Measurements from ENCODE around the gene GSTCD. TPM values are rescaled to one million over a fixed set of nuclear protein-coding genes. Genes with fewer than 3 reads are reported as not detected.
"Not testable (repeated sequence)": the region's sequence is repeated elsewhere in the genome, so short reads cannot be mapped to it uniquely, and the experiment has no call there.

Gene GSTCD, protein sequence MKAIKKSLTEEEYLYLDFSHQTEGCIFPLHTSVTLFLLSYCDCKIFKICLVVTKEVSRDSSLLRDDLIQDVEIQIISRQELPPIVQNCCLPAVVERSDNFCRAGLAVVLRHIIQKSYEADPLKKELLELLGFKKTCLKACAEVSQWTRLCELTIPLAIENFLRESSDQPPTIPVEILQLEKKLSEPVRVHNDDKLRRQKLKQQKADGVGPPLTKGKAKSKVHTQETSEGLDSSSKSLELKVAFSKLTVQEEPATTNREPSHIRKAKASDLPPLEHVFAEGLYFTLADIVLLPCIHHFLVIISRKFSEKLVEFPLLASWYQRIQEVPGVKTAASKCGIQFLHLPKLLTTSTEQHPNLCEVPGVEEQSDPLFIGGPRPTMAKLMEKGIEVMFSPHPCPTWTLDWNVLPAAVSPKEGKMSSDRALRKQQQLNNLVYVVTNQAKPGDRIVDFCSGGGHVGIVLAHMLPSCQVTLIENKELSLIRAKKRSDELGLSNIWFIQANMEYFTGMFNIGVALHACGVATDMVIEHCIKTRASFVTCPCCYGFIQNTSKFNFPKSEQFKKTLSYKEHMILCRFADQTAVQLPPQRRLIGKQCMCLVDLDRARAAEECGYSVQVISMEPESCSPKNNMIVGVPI
- total RNA-seq (2014; rRNA removed; shearing (Covaris generic)): 15.4 and 15.7 TPM in 2 replicates
- polyA plus RNA-seq (2014; cell fraction: nucleus; rRNA removed): 9.4 and 14.0 TPM in 2 replicates

DNA sequence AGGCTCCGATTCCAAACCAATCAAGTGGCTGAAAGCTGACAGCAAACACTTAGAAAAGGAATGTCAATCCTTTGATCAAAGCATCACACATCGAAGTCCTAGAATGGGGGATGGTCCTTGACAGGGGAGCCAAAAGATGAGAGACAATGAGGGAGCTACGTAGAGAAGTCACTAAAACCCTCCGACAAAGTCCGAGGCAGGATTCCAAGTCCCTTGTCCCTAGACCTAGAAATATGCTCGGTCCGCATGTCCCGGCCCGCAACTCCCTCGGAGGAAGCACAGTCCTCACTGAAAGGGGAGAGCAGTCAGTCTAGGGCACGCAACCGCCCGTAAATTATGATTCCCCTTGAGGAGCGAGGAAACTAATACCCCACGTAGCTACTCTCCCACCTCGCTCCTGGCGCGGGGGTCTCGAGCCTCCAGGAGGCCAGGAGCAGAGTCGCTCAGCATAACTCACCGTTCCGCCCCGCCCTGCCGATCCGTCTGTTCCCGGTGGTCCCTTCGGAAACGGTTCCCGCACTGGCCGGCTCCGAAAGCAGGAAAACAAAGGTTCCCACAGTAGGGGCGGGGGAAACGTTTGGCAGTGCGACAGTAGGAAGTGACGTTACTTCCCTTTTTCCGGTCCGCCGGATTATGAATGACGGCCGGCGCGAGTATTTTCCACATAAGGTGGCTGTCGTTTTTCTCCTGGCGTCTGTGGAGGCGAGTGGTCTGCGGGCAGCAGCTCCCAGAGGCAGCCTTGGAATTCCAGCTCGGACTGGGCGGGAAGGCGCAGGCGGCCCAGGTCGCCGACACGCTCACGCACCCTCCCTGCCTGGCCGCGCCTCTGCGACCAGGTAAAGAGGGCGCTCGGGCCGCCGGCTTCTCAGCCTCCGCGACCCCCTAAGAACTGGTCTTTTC lies at the start of gene GSTCD, which contains the start of gene INTS12:
GSTCD (plus strand) TSS at position 604 of the 900 bp plus-strand sequence. CDS start 8,830 bp downstream, outside the sequence.
INTS12 (minus strand) TSS at position 509 of the 900 bp plus-strand sequence. CDS start 8,684 bp downstream, outside the sequence.
- DNase-seq (ENCODE audit: extremely low read depth, low read depth): peak; percentile 85

DNA sequence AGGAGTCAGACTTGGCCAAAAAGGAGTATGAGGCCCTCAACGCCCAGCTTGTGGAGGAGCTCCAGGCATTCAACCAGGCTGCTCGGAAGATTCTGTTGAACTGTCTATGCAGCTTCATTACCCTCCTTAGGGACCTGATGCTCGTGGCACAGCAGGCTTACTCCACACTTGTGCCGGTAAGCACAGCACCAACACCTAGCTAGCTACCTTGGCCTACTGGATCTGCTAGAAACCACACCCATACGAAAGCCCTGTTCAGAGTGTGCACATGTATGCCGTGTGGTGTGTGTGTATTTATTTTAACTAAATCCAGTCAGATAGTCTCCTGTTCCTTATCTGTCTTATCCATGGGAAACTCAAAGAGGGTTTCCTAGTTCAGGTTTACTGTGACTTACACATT lies 49.4 kb upstream of the GSTCD start:
- DNase-seq (ENCODE audit: extremely low read depth, low read depth): no peak

- DNase-seq (ENCODE audit: extremely low read depth, low read depth): no peak
Observed at GRCh38 chr4:105661028-105661427, 47.6 kb upstream of the GSTCD start.

DNA sequence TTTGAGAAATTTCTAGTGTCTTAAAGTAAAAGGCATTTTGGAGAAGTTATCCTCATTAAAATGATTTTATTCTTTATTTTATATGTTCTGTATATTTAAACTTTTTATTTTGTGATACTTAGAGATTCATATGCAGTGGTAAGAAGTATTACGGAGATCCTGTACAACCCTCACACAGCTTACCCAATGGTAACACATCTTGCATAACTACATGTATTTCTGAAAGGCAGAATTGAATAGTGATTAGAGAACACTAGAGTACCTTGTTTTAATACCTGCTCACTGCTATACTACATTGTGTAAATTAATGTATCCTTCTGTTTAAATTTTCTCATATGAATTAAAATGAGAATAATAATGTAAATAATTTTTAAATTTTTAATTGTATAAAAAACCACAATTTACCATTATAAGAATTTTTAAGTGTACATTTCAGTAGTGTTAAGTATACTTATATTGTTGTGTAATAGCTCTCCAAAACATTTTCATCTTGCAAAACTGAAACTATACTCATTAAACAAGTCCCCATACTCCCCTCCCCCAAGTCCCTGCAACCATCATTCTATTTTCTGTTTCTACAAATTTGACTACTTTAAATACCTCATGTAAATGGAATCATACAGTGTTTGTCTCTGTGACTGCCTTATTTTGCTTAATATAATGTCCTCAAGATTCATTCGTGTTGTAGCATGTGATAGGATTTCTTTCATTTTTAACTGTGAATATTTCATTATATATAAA lies 45.5 kb upstream of the GSTCD start:
- no peak for DNase-seq (ENCODE audit: extremely low read depth, low read depth)

DNA sequence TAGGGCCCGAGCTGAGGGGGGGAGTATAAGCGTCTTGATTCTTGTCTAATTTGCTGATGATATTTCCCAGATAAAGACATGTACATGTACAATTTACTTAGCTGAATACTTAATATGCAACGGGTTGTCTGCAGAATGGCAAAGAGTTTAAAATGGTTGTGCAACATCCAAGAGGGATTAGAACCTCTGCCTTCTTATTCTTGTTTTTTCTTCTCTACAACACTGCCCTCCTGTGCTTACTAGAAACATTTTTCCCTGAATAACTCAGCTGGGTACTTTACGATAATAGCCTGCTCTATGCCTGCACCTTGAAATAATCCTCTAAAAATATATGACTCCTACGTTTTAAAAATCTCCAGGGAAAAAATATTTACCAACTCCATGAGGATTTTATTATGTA lies 41.9 kb upstream of the GSTCD start:
- DNase-seq (ENCODE audit: extremely low read depth, low read depth): peak; percentile 4

- no peak for DNase-seq (ENCODE audit: extremely low read depth, low read depth)
Observed at GRCh38 chr4:105670684-105671083, 37.9 kb upstream of the GSTCD start.

DNA sequence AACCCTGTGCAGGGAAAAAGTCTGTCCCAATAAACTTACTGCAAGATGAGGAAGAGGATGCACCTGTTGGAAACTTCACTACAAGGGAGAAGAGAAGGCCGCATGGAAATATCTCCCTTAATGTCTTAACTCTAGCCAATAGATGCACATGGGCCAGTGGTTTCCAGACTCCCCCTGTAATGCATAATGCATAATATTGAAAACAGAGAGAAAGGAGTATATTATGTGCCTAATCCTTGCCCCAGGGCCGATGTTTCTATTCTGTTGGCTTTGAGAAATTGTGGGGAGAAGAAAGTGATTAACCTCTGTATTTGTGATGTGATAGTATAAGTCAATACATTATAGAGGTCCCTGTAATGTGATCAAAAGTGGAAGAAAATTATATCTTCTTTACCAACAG lies 37.3 kb upstream of the GSTCD start:
- no peak for DNase-seq (ENCODE audit: extremely low read depth, low read depth)

DNA sequence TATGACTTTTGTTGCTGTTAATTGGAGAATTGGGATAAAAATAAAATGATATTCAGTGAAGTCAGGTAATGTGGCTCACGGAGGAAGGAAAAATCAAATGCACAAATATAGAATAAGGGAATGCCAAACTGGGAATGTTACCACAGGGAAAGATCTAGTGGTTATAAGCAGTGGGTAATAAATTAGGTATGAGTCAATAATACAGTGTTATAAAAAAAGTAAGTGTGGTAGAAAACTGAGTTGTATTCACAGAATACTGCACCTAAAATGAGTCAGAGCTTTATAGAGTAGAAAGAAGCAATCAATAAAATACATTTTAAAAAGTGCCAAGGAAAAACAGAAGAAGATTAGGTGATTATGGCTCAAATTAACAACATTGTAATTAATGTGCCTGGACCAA lies 34.6 kb upstream of the GSTCD start:
- no peak for DNase-seq (ENCODE audit: extremely low read depth, low read depth)

- no peak for DNase-seq (ENCODE audit: extremely low read depth, low read depth)
Observed at GRCh38 chr4:105677709-105678108, 30.9 kb upstream of the GSTCD start.

GRCh38 chr4:105679186-105679585 lies 29.4 kb upstream of the GSTCD start:
- no peak for DNase-seq (ENCODE audit: extremely low read depth, low read depth)

DNA sequence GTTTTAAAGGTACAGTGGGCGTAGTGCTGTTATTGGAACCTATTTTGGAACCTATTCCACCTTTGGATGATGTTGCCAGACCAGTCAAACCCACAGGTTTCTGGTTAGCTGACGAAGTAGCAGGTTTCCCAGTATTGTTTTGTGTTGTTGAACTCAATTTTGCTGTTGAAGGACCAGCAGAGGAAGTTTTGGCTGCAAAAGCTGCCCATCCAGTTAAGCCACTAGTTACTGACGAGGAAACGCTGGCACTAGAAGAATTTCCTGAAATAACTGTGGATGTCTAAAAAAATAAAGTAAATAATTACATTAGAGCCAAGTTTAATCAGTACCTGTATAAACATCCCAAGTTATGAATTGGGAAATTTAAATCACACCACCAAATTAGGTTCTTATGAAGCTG lies 25.5 kb upstream of the GSTCD start:
- DNase-seq (ENCODE audit: extremely low read depth, low read depth): no peak

DNA sequence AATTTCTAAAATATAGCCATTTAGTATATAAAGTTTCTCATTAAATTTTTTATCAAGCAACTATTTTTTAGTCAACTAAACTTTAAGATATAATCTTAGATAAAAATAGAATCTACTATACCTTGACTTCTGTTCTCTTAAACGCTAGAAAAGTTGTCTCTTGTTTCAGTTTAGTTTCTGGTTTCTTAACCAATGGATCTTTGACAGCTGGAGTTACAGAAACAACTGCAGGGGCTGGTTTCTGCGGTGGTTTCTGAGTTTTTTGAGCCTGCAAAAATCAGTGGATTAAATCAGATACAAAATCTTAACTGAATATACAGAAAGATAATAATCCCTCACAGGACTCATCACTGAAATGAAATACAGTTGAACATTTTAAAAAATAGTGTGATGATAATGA lies 22.0 kb upstream of the GSTCD start:
- DNase-seq (ENCODE audit: extremely low read depth, low read depth): no peak

GRCh38 chr4:105694812-105695211 lies 13.8 kb upstream of the GSTCD start:
- DNase-seq (ENCODE audit: extremely low read depth, low read depth): not testable (repeated sequence)

DNA sequence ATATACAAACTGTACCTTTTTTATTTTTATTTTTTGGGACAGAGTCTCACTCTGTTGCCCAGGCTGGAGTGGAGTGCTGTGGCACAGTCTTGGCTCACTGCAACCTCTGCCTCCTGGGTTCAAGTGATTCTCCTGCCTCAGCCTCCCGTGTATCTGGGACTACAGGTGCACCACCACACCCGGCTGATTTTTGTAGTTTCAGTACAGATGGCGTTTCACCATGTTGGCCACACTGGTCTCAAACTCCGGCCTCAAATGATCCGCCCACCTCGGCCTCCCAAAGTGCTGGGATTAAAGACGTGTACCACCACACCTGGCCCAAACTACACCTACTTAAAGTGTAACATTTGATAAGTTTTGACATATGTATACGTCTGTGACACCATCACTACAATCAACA lies 12.8 kb upstream of the GSTCD start:
- not testable (repeated sequence) for DNase-seq (ENCODE audit: extremely low read depth, low read depth)

DNA sequence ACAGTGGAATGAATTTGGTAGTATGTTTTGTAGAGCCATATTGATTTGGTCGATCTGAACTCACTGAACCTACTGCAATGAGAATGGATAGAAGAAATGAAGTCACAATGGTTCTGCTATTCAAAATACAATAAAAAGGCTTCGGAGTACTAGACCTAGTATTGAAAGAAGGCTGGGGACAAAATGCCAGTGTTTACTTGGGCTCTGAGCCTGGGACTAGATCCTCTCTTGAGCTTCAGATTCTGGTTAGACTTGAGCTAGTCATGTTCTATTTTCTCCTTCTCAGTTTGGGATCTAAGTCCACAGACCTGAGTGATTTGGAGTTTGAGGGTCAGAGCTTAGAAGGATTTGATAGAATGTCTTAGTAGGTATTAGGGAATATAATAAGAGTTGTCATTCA lies 10.0 kb upstream of the GSTCD start:
- no peak for DNase-seq (ENCODE audit: extremely low read depth, low read depth)

DNA sequence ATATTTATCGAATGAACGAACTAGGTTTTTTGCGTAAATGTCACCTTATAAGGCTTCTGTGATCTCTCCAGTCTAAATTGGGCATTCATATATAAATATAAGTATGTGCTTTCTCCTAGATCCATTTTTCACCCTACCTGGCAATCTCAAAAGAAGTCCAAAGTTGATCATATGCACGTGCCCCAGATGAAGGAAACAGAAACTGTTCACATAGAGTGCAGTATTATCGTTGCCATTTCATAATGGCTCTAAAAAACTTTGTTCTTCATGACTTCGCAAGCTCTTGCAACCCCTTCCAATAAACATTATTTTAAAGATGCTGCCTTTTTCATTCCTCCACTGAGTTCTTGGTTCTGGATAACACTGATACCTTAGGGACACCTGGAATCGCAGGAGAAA lies 803 bp upstream of the GSTCD start:
- no peak for DNase-seq (ENCODE audit: extremely low read depth, low read depth)

DNA sequence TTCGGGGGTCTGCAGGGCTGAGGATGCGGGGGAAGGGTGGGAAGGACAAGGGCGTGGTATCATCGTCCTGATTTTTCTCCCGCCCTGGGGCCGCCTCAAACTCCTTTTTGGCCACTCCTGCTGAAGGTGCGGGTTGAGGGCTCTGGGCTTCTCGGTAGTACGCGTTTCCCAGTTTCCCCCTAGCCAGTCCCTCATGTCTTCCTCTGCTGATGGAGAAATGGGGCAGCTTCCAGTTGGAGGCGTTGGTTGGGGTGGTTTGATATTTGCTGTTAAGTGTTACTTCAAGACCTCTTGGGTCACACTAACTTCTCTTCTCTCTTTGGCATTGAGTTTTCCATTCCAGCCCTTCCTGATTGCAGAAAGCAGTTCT lies 482 bp downstream of the GSTCD start:
- DNase-seq (ENCODE audit: extremely low read depth, low read depth): no peak

DNA sequence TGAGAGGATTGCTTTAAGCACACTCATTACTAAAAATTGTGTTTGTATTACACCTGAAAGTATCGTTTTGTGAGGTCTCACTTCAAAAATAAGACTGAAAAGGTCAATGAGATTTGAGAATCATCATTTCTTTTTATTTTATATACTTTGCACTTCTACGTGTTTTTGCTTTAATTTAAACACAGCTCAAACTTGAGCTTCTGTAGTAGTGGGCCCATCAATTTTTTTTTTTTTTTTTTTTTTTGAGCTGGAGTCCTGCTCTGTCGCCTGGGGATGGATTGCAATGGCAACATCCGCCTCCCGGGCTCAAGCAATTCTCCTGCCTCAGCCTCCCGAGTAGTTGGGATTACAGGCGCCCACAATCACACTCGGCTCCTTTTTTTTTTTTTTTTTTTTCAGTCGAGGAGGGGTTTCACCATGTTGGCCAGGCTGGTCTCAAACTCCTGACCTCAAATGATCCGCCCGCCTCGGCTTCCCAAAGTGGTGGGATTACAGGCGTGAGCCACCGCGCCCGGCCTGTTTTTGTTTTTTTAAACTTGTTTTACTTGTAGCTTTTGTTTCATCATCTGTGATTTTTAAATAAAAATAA lies 1.5 kb downstream of the GSTCD start:
- DNase-seq (ENCODE audit: extremely low read depth, low read depth): no peak

DNA sequence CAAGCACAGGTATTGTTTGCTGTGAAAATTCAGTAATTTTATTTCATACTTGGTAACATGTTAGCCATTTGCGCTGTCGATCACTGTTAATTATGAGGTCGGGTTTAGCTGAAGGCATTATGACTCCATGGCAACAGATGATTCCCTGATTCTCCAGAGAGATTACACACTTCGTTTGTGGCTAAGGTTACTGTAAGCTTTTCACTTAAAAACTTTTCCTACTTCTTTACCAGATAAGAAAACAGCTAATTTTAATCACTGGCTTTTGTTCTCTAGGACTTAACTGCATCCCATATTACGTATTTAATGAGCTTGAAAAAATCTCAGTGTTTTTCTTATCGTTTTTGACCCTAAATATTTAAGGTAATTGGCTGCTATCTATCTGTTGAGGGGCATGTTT lies 2.1 kb downstream of the GSTCD start:
- DNase-seq (ENCODE audit: extremely low read depth, low read depth): no peak

DNA sequence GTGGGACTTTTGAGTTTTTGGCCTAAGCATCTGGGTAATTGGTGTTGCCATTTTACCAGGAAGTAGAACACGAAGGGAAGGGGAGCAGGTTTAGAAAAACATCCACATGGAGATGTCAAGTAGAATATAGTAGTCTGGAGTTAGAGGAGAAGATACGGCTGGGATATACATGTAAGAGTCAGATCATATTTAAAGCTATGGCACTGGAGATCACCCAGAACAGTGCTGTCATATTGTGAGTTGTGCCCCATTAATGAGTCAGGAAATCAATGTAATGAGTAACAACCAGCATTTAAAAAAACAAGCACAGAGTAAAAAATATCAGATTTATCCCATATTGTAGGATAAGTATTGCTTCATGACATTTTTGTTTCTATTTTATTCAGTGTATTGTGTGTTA lies 4.2 kb downstream of the GSTCD start:
- no peak for DNase-seq (ENCODE audit: extremely low read depth, low read depth)

Data from NCI-H460 (cell line).